CD4-positive, alpha-beta memory T cell (primary cell): ENCODE data around the gene EIF4G3. TPM values are rescaled to one million over a fixed set of nuclear protein-coding genes. Genes with fewer than 3 reads are reported as not detected.
"Not testable (repeated sequence)": the region's sequence is repeated elsewhere in the genome, so short reads cannot be mapped to it uniquely, and the experiment has no call there.

Experiments used
- CTCF ChIA-PET: fragments of 350-600 bp; sonication (Branson Sonifier 250); formaldehyde crosslinking; loops from one replicate; lab custom pipeline; 2021; ENCODE audit warnings: inconsistent platforms; ENCODE audit not compliant: partially characterized antibody; lab: Charles Lee
- POLR2A ChIA-PET: fragments of 350-600 bp; sonication (Branson Sonifier 250); formaldehyde crosslinking; loops from one replicate; lab custom pipeline; 2021; ENCODE audit not compliant: partially characterized antibody; lab: Charles Lee
- DNase-seq, 5 donors: peaks; one replicate each; pipeline versions ENCODE4 v3.0.0 to v3.0.0-alpha.2; 2020 to 2022; ENCODE audit warnings: mixed read lengths in 1 of 5
- H3K27ac ChIP-seq: one replicate; pipeline ENCODE4 v1.7.0; 2013; ENCODE audit warnings: low read depth, low read length
- H3K27me3 ChIP-seq: 2 replicates; pipeline ENCODE4 v1.7.0; 2013; ENCODE audit warnings: mild to moderate bottlenecking, low read length, moderate library complexity; ENCODE audit not compliant: insufficient read depth
- H3K36me3 ChIP-seq: 2 replicates; pipeline ENCODE4 v1.7.0; 2013; ENCODE audit warnings: mild to moderate bottlenecking, low read length, moderate library complexity; ENCODE audit not compliant: insufficient read depth
- H3K4me1 ChIP-seq: 2 replicates; pipeline ENCODE4 v1.7.0; 2013; ENCODE audit warnings: mild to moderate bottlenecking, low read length, moderate library complexity; ENCODE audit not compliant: insufficient read depth
- H3K4me3 ChIP-seq, 2 donors: one replicate each; pipeline ENCODE4 v1.7.0; 2013; ENCODE audit warnings: low read length in 2 of 2, mild to moderate bottlenecking in 1 of 2
- H3K9me3 ChIP-seq, 2 donors: one replicate each; pipeline ENCODE4 v1.7.0; 2013; ENCODE audit warnings: low read length in 2 of 2, control low read depth in 1 of 2; ENCODE audit not compliant: control insufficient read depth in 1 of 2
- H3K27ac Mint-ChIP-seq, 7 donors: one replicate each; pipeline ENCODE4 v1.8.0; 2020 to 2021; ENCODE audit warnings: mixed read lengths in 7 of 7, mild to moderate bottlenecking in 6 of 7, inconsistent platforms in 3 of 7, moderate library complexity in 3 of 7
- H3K27me3 Mint-ChIP-seq, 2 donors: one replicate each; pipeline ENCODE4 v1.8.0; 2020 to 2021; ENCODE audit warnings: mixed read lengths in 2 of 2
- H3K36me3 Mint-ChIP-seq, 2 donors: one replicate each; pipeline ENCODE4 v1.8.0; 2020 to 2021; ENCODE audit warnings: mixed read lengths in 2 of 2, inconsistent platforms in 1 of 2, mild to moderate bottlenecking in 1 of 2
- H3K4me1 Mint-ChIP-seq, 4 donors: one replicate each; pipeline ENCODE4 v1.8.0; 2020 to 2021; ENCODE audit warnings: mixed read lengths in 4 of 4, mild to moderate bottlenecking in 1 of 4
- H3K4me3 Mint-ChIP-seq, 8 donors: one replicate each; pipeline ENCODE4 v1.8.0; 2020 to 2021; ENCODE audit warnings: mixed read lengths in 8 of 8, mild to moderate bottlenecking in 7 of 8, moderate library complexity in 6 of 8, inconsistent platforms in 3 of 8
- H3K9me3 Mint-ChIP-seq, 8 donors: one replicate each; pipeline ENCODE4 v1.8.0; 2020 to 2021; ENCODE audit warnings: mixed read lengths in 8 of 8, mild to moderate bottlenecking in 5 of 8, inconsistent platforms in 3 of 8, moderate library complexity in 1 of 8
- intact Hi-C: fragments of 100-400 bp; cut with micrococcal nuclease; formaldehyde crosslinking; loops from one replicate; pipeline ENCODE4 v1.15.1; 2023
- polyA plus RNA-seq, 2 donors: library from polyadenylated mRNA; unstranded; fragments of 300-500 nt; fragmentation: Illumina TruSeq; gene quantifications; one replicate each; pipeline ENCODE4 v1.2.3, GENCODE V29; 2021
- total RNA-seq, 2 experiments: library from RNA; stranded (reverse); gene quantifications; one replicate each; pipeline ENCODE4 v1.2.3, GENCODE V29; 2021

EIF4G3 gene
- total and polyA plus RNA-seq, 4 experiments from 2014 or later, result 1.6 to 18.0 (median 13.1) TPM

- DNase-seq, result no peak
- Mint-ChIP-seq H3K4me1 (no peaks in the 10 kb centered on the region), H3K36me3 (peaks cover 28 to 32% of the 10 kb centered on the region in 2 donors), H3K9me3 (peaks cover 0 to 4% (median 0%) of the 10 kb centered on the region in 8 donors), H3K27me3 (no peaks in the 10 kb centered on the region), H3K4me3 (no peak overlapping the region), H3K27ac (no peak overlapping the region)
- CTCF ChIA-PET, result no interaction called here
- POLR2A ChIA-PET, result no interaction called here
- intact Hi-C loops, result no loop called here
- no peaks in the 10 kb centered on the region for H3K36me3 ChIP-seq
- H3K4me1 ChIP-seq, result no peaks in the 10 kb centered on the region
- no peak overlapping the region for H3K27ac ChIP-seq
- no peak overlapping the region for H3K4me3 ChIP-seq
- H3K9me3 ChIP-seq, result no peaks in the 10 kb centered on the region
- H3K27me3 ChIP-seq, result no peaks in the 10 kb centered on the region
Observed at GRCh38 chr1:21099034-21099868, 77.4 kb downstream of the EIF4G3 start.

- Mint-ChIP-seq H3K4me1 (no peaks in the 10 kb centered on the region), H3K4me3 (no peak overlapping the region), H3K36me3 (peaks cover 23 to 26% of the 10 kb centered on the region in 2 donors), H3K9me3 (peaks cover 0 to 4% (median 2%) of the 10 kb centered on the region in 8 donors), H3K27me3 (no peaks in the 10 kb centered on the region), H3K27ac (no peak overlapping the region)
- H3K4me3 ChIP-seq, result no peak overlapping the region
- no peak overlapping the region for H3K27ac ChIP-seq
- DNase-seq, result no peak
- H3K27me3 ChIP-seq, result no peaks in the 10 kb centered on the region
- intact Hi-C loops, result no loop called here
- H3K36me3 ChIP-seq, result no peaks in the 10 kb centered on the region
- H3K4me1 ChIP-seq, result no peaks in the 10 kb centered on the region
- no peaks in the 10 kb centered on the region for H3K9me3 ChIP-seq
- ChIA-PET POLR2A (no interaction called here), CTCF (no interaction called here)
Observed at GRCh38 chr1:21098186-21098915, 78.3 kb downstream of the EIF4G3 start.

GRCh38 chr1:21097729-21098128 lies 79.0 kb downstream of the EIF4G3 start:
- H3K9me3 Mint-ChIP-seq, result peaks cover 0 to 6% (median 2%) of the 10 kb centered on the region in 8 donors
- no peak overlapping the region for H3K27ac Mint-ChIP-seq
- H3K27me3 ChIP-seq, result no peaks in the 10 kb centered on the region
- H3K4me3 ChIP-seq, result no peak overlapping the region
- no peak for DNase-seq
- no peaks in the 10 kb centered on the region for H3K4me1 Mint-ChIP-seq
- H3K36me3 ChIP-seq, result no peaks in the 10 kb centered on the region
- intact Hi-C loops, result no loop called here
- peaks cover 21 to 26% of the 10 kb centered on the region in 2 donors for H3K36me3 Mint-ChIP-seq
- no peak overlapping the region for H3K27ac ChIP-seq
- no peak overlapping the region for H3K4me3 Mint-ChIP-seq
- no peaks in the 10 kb centered on the region for H3K27me3 Mint-ChIP-seq
- H3K9me3 ChIP-seq, result no peaks in the 10 kb centered on the region
- no peaks in the 10 kb centered on the region for H3K4me1 ChIP-seq
- ChIA-PET POLR2A (no interaction called here), CTCF (no interaction called here)

GRCh38 chr1:21095976-21096375 lies 80.7 kb downstream of the EIF4G3 start:
- Histone ChIP-seq H3K27ac (no peak overlapping the region), H3K4me1 (no peaks in the 10 kb centered on the region), H3K36me3 (no peaks in the 10 kb centered on the region), H3K4me3 (no peak overlapping the region), H3K9me3 (no peaks in the 10 kb centered on the region), H3K27me3 (no peaks in the 10 kb centered on the region)
- Mint-ChIP-seq H3K36me3 (peaks cover 25 to 29% of the 10 kb centered on the region in 2 donors), H3K9me3 (peaks cover 0 to 6% (median 2%) of the 10 kb centered on the region in 8 donors), H3K27ac (peak overlapping the region in 1 of 7 donors; percentile 17), H3K4me1 (no peaks in the 10 kb centered on the region), H3K4me3 (no peak overlapping the region), H3K27me3 (no peaks in the 10 kb centered on the region)
- intact Hi-C loops, result no loop called here
- ChIA-PET POLR2A (no interaction called here), CTCF (no interaction called here)
- no peak for DNase-seq

- H3K27ac Mint-ChIP-seq, H3K36me3 ChIP-seq, H3K4me3 ChIP-seq, DNase-seq, H3K9me3 Mint-ChIP-seq, H3K27me3 ChIP-seq, H3K27ac ChIP-seq, H3K4me1 Mint-ChIP-seq, H3K4me3 Mint-ChIP-seq, H3K9me3 ChIP-seq, POLR2A ChIA-PET, CTCF ChIA-PET, intact Hi-C loops, H3K27me3 Mint-ChIP-seq, H3K4me1 ChIP-seq: not testable (repeated sequence)
- peaks cover 23 to 24% of the 10 kb centered on the region in 2 donors for H3K36me3 Mint-ChIP-seq
Observed at GRCh38 chr1:21094282-21094681, 82.4 kb downstream of the EIF4G3 start.

GRCh38 chr1:21093271-21093958 lies 83.3 kb downstream of the EIF4G3 start:
- peaks cover 19 to 24% of the 10 kb centered on the region in 2 donors for H3K36me3 Mint-ChIP-seq
- POLR2A ChIA-PET, H3K9me3 ChIP-seq, H3K9me3 Mint-ChIP-seq, CTCF ChIA-PET, H3K27me3 Mint-ChIP-seq, H3K4me3 ChIP-seq, H3K4me1 ChIP-seq, intact Hi-C loops, H3K27ac Mint-ChIP-seq, H3K27me3 ChIP-seq, H3K4me1 Mint-ChIP-seq, DNase-seq, H3K27ac ChIP-seq, H3K4me3 Mint-ChIP-seq, H3K36me3 ChIP-seq: not testable (repeated sequence)

GRCh38 chr1:21092545-21092944 lies 84.2 kb downstream of the EIF4G3 start:
- H3K9me3 ChIP-seq, H3K4me3 Mint-ChIP-seq, H3K27ac ChIP-seq, POLR2A ChIA-PET, H3K27ac Mint-ChIP-seq, H3K27me3 Mint-ChIP-seq, H3K27me3 ChIP-seq, H3K4me3 ChIP-seq, H3K4me1 Mint-ChIP-seq, H3K4me1 ChIP-seq, CTCF ChIA-PET, DNase-seq, H3K9me3 Mint-ChIP-seq, intact Hi-C loops, H3K36me3 ChIP-seq: not testable (repeated sequence)
- H3K36me3 Mint-ChIP-seq, result peaks cover 19 to 24% of the 10 kb centered on the region in 2 donors
